ENCODE data around the gene MEDAG.

The MEDAG gene

GRCh38 chr13:30880151-30880855 is 25.8 kb upstream of the MEDAG start:
- DNase-seq (ENCODE audit: low read depth in 1 of 2, low spot score in 1 of 2) = no peak
- TF ChIP-seq REST (IDR thresholded peaks at IDR 0.05; ENCODE audit: insufficient replicate concordance, low read depth) = no peak
- no peak for TF ChIP-seq GABPA (IDR thresholded peaks at IDR 0.05; ENCODE audit: low read depth)
- TF ChIP-seq SPI1 (IDR thresholded peaks at IDR 0.05; ENCODE audit: borderline replicate concordance, low read depth) = no peak
- no peak for TF ChIP-seq POLR2AphosphoS5 (IDR thresholded peaks at IDR 0.05; ENCODE audit: low read depth)
- TF ChIP-seq CTCF (IDR thresholded peaks at IDR 0.05; ENCODE audit: insufficient read depth, low read length) = no peak
- no peak overlapping the region for H3K4me3 ChIP-seq (replicated peaks; ENCODE audit: insufficient read depth, low read length)
- H3K27ac ChIP-seq (replicated peaks) = no peak overlapping the region
- H3K27me3 ChIP-seq (ENCODE audit: insufficient read depth, poor library complexity, severe bottlenecking) = peaks cover 2% of the 10 kb centered on the region

GRCh38 chr13:30880856-30881155 is 25.3 kb upstream of the MEDAG start:
- TF ChIP-seq REST (IDR thresholded peaks at IDR 0.05; ENCODE audit: insufficient replicate concordance, low read depth) (no peak), SPI1 (IDR thresholded peaks at IDR 0.05; ENCODE audit: borderline replicate concordance, low read depth) (no peak), GABPA (IDR thresholded peaks at IDR 0.05; ENCODE audit: low read depth) (no peak)
- Histone ChIP-seq H3K27ac (replicated peaks) (no peak overlapping the region), H3K27me3 (ENCODE audit: insufficient read depth, poor library complexity, severe bottlenecking) (peaks cover 2% of the 10 kb centered on the region), H3K4me3 (replicated peaks; ENCODE audit: insufficient read depth, low read length) (no peak overlapping the region)
- DNase-seq (ENCODE audit: low read depth in 1 of 2, low spot score in 1 of 2) = no peak

GRCh38 chr13:30881191-30881651 is 24.9 kb upstream of the MEDAG start:
- Histone ChIP-seq H3K27me3 (ENCODE audit: insufficient read depth, poor library complexity, severe bottlenecking) (peaks cover 2% of the 10 kb centered on the region), H3K4me3 (replicated peaks; ENCODE audit: insufficient read depth, low read length) (no peak overlapping the region), H3K27ac (replicated peaks) (no peak overlapping the region)
- TF ChIP-seq POLR2AphosphoS5 (IDR thresholded peaks at IDR 0.05; ENCODE audit: low read depth) (no peak), REST (IDR thresholded peaks at IDR 0.05; ENCODE audit: insufficient replicate concordance, low read depth) (no peak), CTCF (IDR thresholded peaks at IDR 0.05; ENCODE audit: insufficient read depth, low read length) (no peak), GABPA (IDR thresholded peaks at IDR 0.05; ENCODE audit: low read depth) (no peak), SPI1 (IDR thresholded peaks at IDR 0.05; ENCODE audit: borderline replicate concordance, low read depth) (no peak)
- DNase-seq (ENCODE audit: low read depth in 1 of 2, low spot score in 1 of 2) = no peak

All from HL-60 (cell line).